Esophagus (tissue), 2 donors: Measurements from ENCODE around the gene DPEP2. TPM values are rescaled to one million over a fixed set of nuclear protein-coding genes. Genes with fewer than 3 reads are reported as not detected.
"Not testable (repeated sequence)": the region's sequence is repeated elsewhere in the genome, so short reads cannot be mapped to it uniquely, and the experiment has no call there.

Experiments used
- H3K27ac ChIP-seq, 2 donors: one replicate each; pipeline ENCODE4 v1.5.1; 2013; ENCODE audit warnings: low read depth in 2 of 2, mild to moderate bottlenecking in 2 of 2, inconsistent platforms in 1 of 2, low read length in 1 of 2, moderate library complexity in 1 of 2
- H3K27me3 ChIP-seq, 2 donors: one replicate each; pipeline ENCODE4 v1.6.1; 2013; ENCODE audit warnings: low read length in 2 of 2, control low read depth in 1 of 2, mild to moderate bottlenecking in 1 of 2; ENCODE audit not compliant: insufficient read depth in 2 of 2, control insufficient read depth in 1 of 2
- H3K36me3 ChIP-seq, 2 donors: one replicate each; pipeline ENCODE4 v1.6.1; 2013; ENCODE audit warnings: low read length in 1 of 2; ENCODE audit not compliant: control insufficient read depth in 2 of 2, insufficient read depth in 2 of 2
- H3K4me1 ChIP-seq, 2 donors: one replicate each; pipeline ENCODE4 v1.6.1; 2013; ENCODE audit warnings: low read length in 1 of 2; ENCODE audit not compliant: control insufficient read depth in 2 of 2, insufficient read depth in 2 of 2
- H3K4me3 ChIP-seq, 2 donors: one replicate each; pipeline ENCODE4 v1.5.1; 2013; ENCODE audit warnings: low read length in 2 of 2, mild to moderate bottlenecking in 2 of 2, low read depth in 1 of 2, moderate library complexity in 1 of 2
- H3K9me3 ChIP-seq, 2 donors: one replicate each; pipeline ENCODE4 v1.6.1; 2013; ENCODE audit warnings: mild to moderate bottlenecking in 2 of 2, low read depth in 1 of 2, low read length in 1 of 2, moderate library complexity in 1 of 2; ENCODE audit not compliant: control insufficient read depth in 2 of 2, insufficient read depth in 1 of 2
- WGBS, 2 donors: extraction: QIAGEN DNeasy Blood & Tissue Kit; methylation state at CpG; one replicate each; pipeline ENCODE4 v1.1.7; 2013; 5-methylcytosine and 5-hydroxymethylcytosine counted together
- polyA plus RNA-seq, 2 donors: library from polyadenylated mRNA; stranded (reverse); fragments of 200-250 nt; gene quantifications; one replicate each; pipeline ENCODE4 v1.2.3, GENCODE V29; 2013
- donor health status: healthy with polysubstance abuse.
- donor health status: Bipolar disorder and iron deficiency.

DPEP2 gene
- polyA plus RNA-seq, 2 donors, result 0.41 to 0.57 TPM

GRCh38 chr16:68030108-68030507 is 30.8 kb upstream of the DPEP2 start:
- not testable (repeated sequence) for H3K9me3 ChIP-seq, H3K4me1 ChIP-seq, H3K36me3 ChIP-seq, H3K4me3 ChIP-seq, H3K27ac ChIP-seq, H3K27me3 ChIP-seq
- WGBS, 2 donors, result 56 to 67% methylated on average over 6 of the region's 6 CpGs

- H3K4me3 ChIP-seq, result no peak overlapping the region
- 93 to 97% methylated on average over 3 of the region's 3 CpGs for WGBS, 2 donors
- H3K9me3 ChIP-seq, result no peaks in the 10 kb centered on the region
- H3K36me3 ChIP-seq, result no peaks in the 10 kb centered on the region
- peaks cover 0 to 4% of the 10 kb centered on the region in 2 donors for H3K4me1 ChIP-seq
- H3K27me3 ChIP-seq, result no peaks in the 10 kb centered on the region
- H3K27ac ChIP-seq, result no peak overlapping the region
Measured at GRCh38 chr16:68028996-68029395, 29.7 kb upstream of the DPEP2 start.

GRCh38 chr16:68022728-68023537 is 23.6 kb upstream of the DPEP2 start, which contains the start of the genes DDX28 and DUS2:
TSS of gene DDX28 (minus strand) at chr16:68023232. CDS start at chr16:68023202, 30 bp downstream.
TSS of gene DUS2 (plus strand) at chr16:68023284. CDS start at chr16:68038024, 14,740 bp downstream.
- peaks cover 8 to 11% of the 10 kb centered on the region in 2 donors for H3K4me1 ChIP-seq
- H3K27ac ChIP-seq, result peak within 1 kb of the TSS; percentile 72 to 94
- WGBS, 2 donors, result 0% methylated on average over 79 to 84 of the region's 84 CpGs
- no peaks in the 10 kb centered on the region for H3K27me3 ChIP-seq
- H3K4me3 ChIP-seq, result peak within 1 kb of the TSS; percentile 75 to 99
- H3K36me3 ChIP-seq, result peaks cover 0 to 3% of the 10 kb centered on the region in 2 donors
- no peaks in the 10 kb centered on the region for H3K9me3 ChIP-seq

GRCh38 chr16:68022278-68022727 is 23.0 kb upstream of the DPEP2 start:
- H3K27ac ChIP-seq, result peak overlapping the region; percentile 72 to 94
- peaks cover 8 to 11% of the 10 kb centered on the region in 2 donors for H3K4me1 ChIP-seq
- WGBS, 2 donors, result 7 to 8% methylated on average over 19 of the region's 19 CpGs
- no peaks in the 10 kb centered on the region for H3K9me3 ChIP-seq
- H3K36me3 ChIP-seq, result peaks cover 0 to 3% of the 10 kb centered on the region in 2 donors
- H3K4me3 ChIP-seq, result peak overlapping the region; percentile 75 to 99
- no peaks in the 10 kb centered on the region for H3K27me3 ChIP-seq

- Histone ChIP-seq H3K27ac (no peak overlapping the region), H3K36me3 (peaks cover 0 to 3% of the 10 kb centered on the region in 2 donors), H3K4me3 (no peak overlapping the region), H3K27me3 (no peaks in the 10 kb centered on the region), H3K9me3 (no peaks in the 10 kb centered on the region), H3K4me1 (peaks cover 8 to 11% of the 10 kb centered on the region in 2 donors)
- 94 to 95% methylated on average over 10 of the region's 10 CpGs for whole genome bisulfite sequencing, 2 donors
Measured at GRCh38 chr16:68021490-68021889, 22.2 kb upstream of the DPEP2 start.

GRCh38 chr16:68019167-68019680 is 19.9 kb upstream of the DPEP2 start:
- H3K27ac ChIP-seq, result no peak overlapping the region
- no peak overlapping the region for H3K4me3 ChIP-seq
- no peaks in the 10 kb centered on the region for H3K9me3 ChIP-seq
- WGBS, 2 donors, result 70 to 73% methylated on average over 8 of the region's 8 CpGs
- no peaks in the 10 kb centered on the region for H3K27me3 ChIP-seq
- peaks cover 0 to 3% of the 10 kb centered on the region in 2 donors for H3K36me3 ChIP-seq
- peaks cover 8 to 11% of the 10 kb centered on the region in 2 donors for H3K4me1 ChIP-seq

DNA sequence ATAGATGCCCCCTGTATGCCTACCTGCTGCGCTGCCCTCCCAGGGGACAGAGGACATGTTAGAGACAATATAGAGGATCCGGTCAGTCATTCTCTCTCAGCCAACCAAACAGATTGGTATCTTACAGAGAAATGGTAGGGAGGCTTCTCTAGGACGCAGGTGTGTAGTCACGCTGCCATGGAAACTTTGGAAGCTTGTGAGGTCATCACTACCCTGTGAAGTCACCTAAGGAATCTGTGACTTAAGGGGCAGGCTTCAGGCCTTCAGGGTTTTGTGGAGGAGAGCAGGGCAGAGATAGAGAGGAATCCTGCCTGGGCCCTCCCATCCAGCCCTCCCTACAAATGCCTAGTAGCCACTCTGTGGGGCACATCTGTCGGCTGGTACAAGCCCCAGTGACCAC is 16.4 kb upstream of the DPEP2 start, which contains the start of gene DPEP2NB:
DPEP2NB (minus strand) TSS at position 231 of the 400 bp plus-strand sequence; CDS start at position 90, 141 bp downstream.
- 84 to 85% methylated on average over 5 of the region's 5 CpGs for WGBS, 2 donors
- Histone ChIP-seq H3K4me3 (no peak within 1 kb of the TSS), H3K4me1 (peaks cover 0 to 5% of the 10 kb centered on the region in 2 donors), H3K9me3 (no peaks in the 10 kb centered on the region), H3K27ac (no peak within 1 kb of the TSS), H3K36me3 (no peaks in the 10 kb centered on the region), H3K27me3 (no peaks in the 10 kb centered on the region)

GRCh38 chr16:68013440-68013839 is 14.2 kb upstream of the DPEP2 start:
- H3K27ac ChIP-seq, result no peak overlapping the region
- no peaks in the 10 kb centered on the region for H3K36me3 ChIP-seq
- no peaks in the 10 kb centered on the region for H3K9me3 ChIP-seq
- peaks cover 0 to 5% of the 10 kb centered on the region in 2 donors for H3K4me1 ChIP-seq
- H3K4me3 ChIP-seq, result no peak overlapping the region
- 47 to 60% methylated on average over 1 of the region's 1 CpG for WGBS, 2 donors
- H3K27me3 ChIP-seq, result no peaks in the 10 kb centered on the region

- not testable (repeated sequence) for H3K9me3 ChIP-seq, H3K36me3 ChIP-seq, H3K27ac ChIP-seq, H3K4me3 ChIP-seq, H3K27me3 ChIP-seq, H3K4me1 ChIP-seq
- 84 to 89% methylated on average over 4 of the region's 4 CpGs for WGBS, 2 donors
Measured at GRCh38 chr16:68009872-68010271, 10.6 kb upstream of the DPEP2 start.
